K562 (cell line): ENCODE results near the gene CCDC183. TPM values are rescaled to one million over a fixed set of nuclear protein-coding genes. Genes with fewer than 3 reads are reported as not detected.
A peak's percentile ranks its signal among the peaks of the same experiment; 100 is the strongest.

Source experiments
- ARID3B ChIP-seq: fragments of 250-450 bp; sonication (Bioruptor Pico); IDR thresholded peaks from 2 replicates; pipeline ENCODE4 v1.4.0; 2020; ENCODE audit warnings: borderline replicate concordance
- CHD1 ChIP-seq: fragments of 200-600 bp; sonication (generic); IDR thresholded peaks from one replicate; pipeline ENCODE4 v1.6.1; 2012; ENCODE audit warnings: mild to moderate bottlenecking, moderate library complexity, low read length, inconsistent platforms
- CUX1 ChIP-seq: fragments of 200-800 bp; sonication (Bioruptor generic); IDR thresholded peaks from 2 replicates; pipeline ENCODE4 v1.6.1; 2016; ENCODE audit warnings: missing genetic modification characterization, missing compliant biosample characterization
- FOS ChIP-seq: IDR thresholded peaks from 3 replicates; pipeline ENCODE4 v1.6.1; 2011; ENCODE audit not compliant: insufficient read length; ENCODE audit errors: extremely low read depth
- FOXJ3 ChIP-seq: sonication (generic); formaldehyde crosslinking; IDR thresholded peaks from 2 replicates; pipeline ENCODE4 v1.4.0; 2020; ENCODE audit warnings: mild to moderate bottlenecking, missing genetic modification reagents
- HDAC8 ChIP-seq: fragments of 450-650 bp; IDR thresholded peaks from 2 replicates; pipeline ENCODE4 v1.6.1; 2016; ENCODE audit warnings: mild to moderate bottlenecking, missing genetic modification characterization, moderate library complexity, missing compliant biosample characterization
- NFIC ChIP-seq: fragments of 450-650 bp; IDR thresholded peaks from 2 replicates; pipeline ENCODE4 v1.6.1; 2017; ENCODE audit warnings: mild to moderate bottlenecking, inconsistent platforms
- POLR2G ChIP-seq: fragments of 200-400 bp; formaldehyde crosslinking; IDR thresholded peaks from 2 replicates; pipeline ENCODE4 v1.6.1; 2017; ENCODE audit warnings: low read depth, mild to moderate bottlenecking, antibody characterized with exemption, low read length, moderate library complexity
- SMARCA5 ChIP-seq: fragments of 450-650 bp; IDR thresholded peaks from 2 replicates; pipeline ENCODE4 v1.6.1; 2016
- SMARCE1 ChIP-seq: fragments of 450-650 bp; IDR thresholded peaks from 2 replicates; pipeline ENCODE4 v1.7.1; 2016; ENCODE audit warnings: mild to moderate bottlenecking
- SRSF3 ChIP-seq: fragments of 200-400 bp; formaldehyde crosslinking; IDR thresholded peaks from 2 replicates; pipeline ENCODE4 v1.6.1; 2016; ENCODE audit warnings: mild to moderate bottlenecking, low read length, moderate library complexity; ENCODE audit not compliant: insufficient read depth
- ZHX1 ChIP-seq: fragments of 150-350 bp; conservative IDR thresholded peaks from 2 replicates; pipeline ENCODE4 v1.6.1; 2014; ENCODE audit warnings: low read length
- ZMIZ1 ChIP-seq, 2 experiments: fragments of 150-350 bp in 1 of 2; IDR thresholded peaks; 2 replicates each; pipeline ENCODE4 v1.6.1; 2012 to 2016; ENCODE audit warnings: low read depth in 2 of 2, low read length in 2 of 2, mild to moderate bottlenecking in 1 of 2, moderate library complexity in 1 of 2
- ZNF311 ChIP-seq: fragments of 250-450 bp; sonication (Bioruptor Pico); IDR thresholded peaks from 2 replicates; pipeline ENCODE4 v1.4.0; 2020; ENCODE audit warnings: mild to moderate bottlenecking, moderate library complexity
- polyA plus RNA-seq, 8 experiments: library from polyadenylated mRNA; depleted of rRNA in 4 of 8; stranded (reverse) in 5 of 8; unstranded in 3 of 8; fragments of >200 nt; fragmentation: Nextera tagmentation in 2 of 8; fragmentation: Illumina TruSeq in 1 of 8; extraction: Ambion mirVana in 2 of 8; extraction: Trizol in 1 of 8; gene quantifications; 2 replicates each; pipeline versions ENCODE4 v1.2.1 to v1.2.3, GENCODE V29; 2011 to 2014; ENCODE audit warnings: inconsistent platforms in 1 of 8, missing spikeins in 1 of 8
- total RNA-seq, 7 experiments: library from RNA; depleted of rRNA in 6 of 7; stranded (reverse); fragments of >200 nt in 6 of 7; fragmentation: Illumina TruSeq in 2 of 7; extraction: Trizol in 2 of 7; gene quantifications; 2 replicates each; pipeline versions ENCODE4 v1.2.1 to v1.2.3, GENCODE V29; 2011 to 2021; ENCODE audit warnings: low replicate concordance in 1 of 7

CCDC183 gene
- total and polyA plus RNA-seq, 9 of the 15 experiments (the other 6 are each of a cell fraction or from before 2014, with no cell fraction given): 0.21 to 0.60 (median 0.29) TPM; not detected in 4

- TF ChIP-seq CUX1 (CRISPR knock-in tag): no peak
- no peak for TF ChIP-seq FOS
- no peak for TF ChIP-seq FOXJ3
- TF ChIP-seq SMARCA5: no peak
- no peak for TF ChIP-seq HDAC8 (tag)
- 0 out of 2 replicates have a peak, but pooled peaks have one; percentile 23 for TF ChIP-seq NFIC
- TF ChIP-seq SMARCE1: no peak
- no peak for TF ChIP-seq ZMIZ1 (IDR thresholded peaks at IDR 0.05; ENCODE audit: low read depth in 2 of 2, low read length in 2 of 2)
- TF ChIP-seq POLR2G: peak; percentile 83
- TF ChIP-seq ARID3B (CRISPR knock-in tag): no peak
- peak; percentile 17 for TF ChIP-seq CHD1
- no peak for TF ChIP-seq ZHX1
- TF ChIP-seq SRSF3: no peak
- no peak for TF ChIP-seq ZNF311 (CRISPR knock-in tag)
These were observed 11.3 kb downstream of the CCDC183 start, which contains the start of gene RABL6 (continued) for GRCh38 chr9:136807281-136808074.
